ENCODE data around the gene SQSTM1.
A peak's percentile ranks its signal among the peaks of the same experiment; 100 is the strongest.
"Not testable (repeated sequence)": the region's sequence is repeated elsewhere in the genome, so short reads cannot be mapped to it uniquely, and the experiment has no call there.

The SQSTM1 gene

GRCh38 chr5:179858586-179859427 is 38.1 kb downstream of the SQSTM1 start, which contains the start of gene MRNIP:
Gene MRNIP (minus strand): TSS chr5:179858817. CDS start chr5:179858796, 21 bp downstream.
- DNase-seq = peak; percentile 88

GRCh38 chr5:179860301-179860700 is 39.6 kb downstream of the SQSTM1 start:
- DNase-seq = no peak

- no peak for DNase-seq
Measured at GRCh38 chr5:179862296-179862695, 41.6 kb downstream of the SQSTM1 start.

- no peak for DNase-seq
Measured at GRCh38 chr5:179862891-179863290, 42.2 kb downstream of the SQSTM1 start.

GRCh38 chr5:179863449-179864085 is 42.9 kb downstream of the SQSTM1 start:
- DNase-seq = no peak

GRCh38 chr5:179864686-179865085 is 44.0 kb downstream of the SQSTM1 start:
- DNase-seq = no peak

GRCh38 chr5:179865491-179866240 is 45.0 kb downstream of the SQSTM1 start:
- DNase-seq = no peak

GRCh38 chr5:179866241-179867078 is 45.8 kb downstream of the SQSTM1 start:
- DNase-seq = no peak

GRCh38 chr5:179867079-179867465 is 46.4 kb downstream of the SQSTM1 start:
- no peak for DNase-seq

GRCh38 chr5:179867476-179867875 is 46.8 kb downstream of the SQSTM1 start:
- DNase-seq = no peak

- DNase-seq = no peak
Measured at GRCh38 chr5:179868541-179868940, 47.8 kb downstream of the SQSTM1 start.

GRCh38 chr5:179869101-179869500 is 48.4 kb downstream of the SQSTM1 start:
- DNase-seq = no peak

GRCh38 chr5:179869641-179870402 is 49.1 kb downstream of the SQSTM1 start:
- no peak for DNase-seq

- no peak for DNase-seq
Measured at GRCh38 chr5:179870403-179870903, 49.7 kb downstream of the SQSTM1 start.

- no peak for DNase-seq
Measured at GRCh38 chr5:179870952-179871351, 50.2 kb downstream of the SQSTM1 start.

GRCh38 chr5:179871533-179871932 is 50.8 kb downstream of the SQSTM1 start:
- not testable (repeated sequence) for DNase-seq

- DNase-seq = no peak
Measured at GRCh38 chr5:179872055-179872827, 51.5 kb downstream of the SQSTM1 start.

GRCh38 chr5:179872828-179873575 is 52.3 kb downstream of the SQSTM1 start:
- no peak for DNase-seq

GRCh38 chr5:179873588-179874110 is 52.9 kb downstream of the SQSTM1 start:
- DNase-seq = no peak

GRCh38 chr5:179874136-179874535 is 53.4 kb downstream of the SQSTM1 start:
- no peak for DNase-seq
